Activated CD8-positive, alpha-beta T cell treated with anti-CD3 and anti-CD28 coated beads for 36 hours (primary cell): ENCODE data around the gene CAV3. TPM values are rescaled to one million over a fixed set of nuclear protein-coding genes. Genes with fewer than 3 reads are reported as not detected.

Source experiments
- ATAC-seq: fragments of 200-7000 bp; cut with Tn5 transposase; one replicate; pipeline ENCODE4 v1.10.0; 2021; ENCODE audit warnings: mild to moderate bottlenecking, moderate library complexity
- CTCF ChIA-PET: fragments of 350-600 bp; sonication (Branson Sonifier 250); formaldehyde crosslinking; loops from one replicate; lab custom pipeline; 2021; ENCODE audit warnings: antibody characterized with exemption; lab: Charles Lee
- POLR2A ChIA-PET: fragments of 350-600 bp; sonication (Branson Sonifier 250); formaldehyde crosslinking; loops from one replicate; lab custom pipeline; 2021; ENCODE audit warnings: antibody characterized with exemption; lab: Charles Lee
- DNase-seq: peaks from one replicate; pipeline ENCODE4 v3.0.0-alpha.2; 2020
- H3K27ac Mint-ChIP-seq: one replicate; pipeline ENCODE4 v1.8.0; 2021; ENCODE audit warnings: mild to moderate bottlenecking, mixed read lengths
- H3K27me3 Mint-ChIP-seq: one replicate; pipeline ENCODE4 v1.8.0; 2021; ENCODE audit warnings: mixed read lengths
- H3K36me3 Mint-ChIP-seq: one replicate; pipeline ENCODE4 v1.8.0; 2021; ENCODE audit warnings: low read depth, mixed read lengths
- H3K4me1 Mint-ChIP-seq: one replicate; pipeline ENCODE4 v1.8.0; 2021; ENCODE audit warnings: low read depth, mixed read lengths
- H3K4me3 Mint-ChIP-seq: one replicate; pipeline ENCODE4 v1.8.0; 2021; ENCODE audit warnings: mild to moderate bottlenecking, moderate library complexity, mixed read lengths
- H3K9me3 Mint-ChIP-seq: one replicate; pipeline ENCODE4 v1.8.0; 2021; ENCODE audit warnings: mixed read lengths
- intact Hi-C: fragments of 100-400 bp; cut with micrococcal nuclease; formaldehyde crosslinking; loops from one replicate; pipeline ENCODE4 v1.10.0; 2022
- total RNA-seq, 2 experiments: library from RNA; stranded (reverse); gene quantifications; one replicate each; pipeline ENCODE4 v1.2.3, GENCODE V29; 2021
- TF ChIP-seq, protein P1 (sequence below): fragments of 200-600 bp; IDR thresholded peaks from one replicate; pipeline ENCODE4 v1.8.0; 2022; ENCODE audit warnings: antibody characterized with exemption, mild to moderate bottlenecking

Gene CAV3
- total RNA-seq, 2 experiments from 2014 or later: not detected

DNA sequence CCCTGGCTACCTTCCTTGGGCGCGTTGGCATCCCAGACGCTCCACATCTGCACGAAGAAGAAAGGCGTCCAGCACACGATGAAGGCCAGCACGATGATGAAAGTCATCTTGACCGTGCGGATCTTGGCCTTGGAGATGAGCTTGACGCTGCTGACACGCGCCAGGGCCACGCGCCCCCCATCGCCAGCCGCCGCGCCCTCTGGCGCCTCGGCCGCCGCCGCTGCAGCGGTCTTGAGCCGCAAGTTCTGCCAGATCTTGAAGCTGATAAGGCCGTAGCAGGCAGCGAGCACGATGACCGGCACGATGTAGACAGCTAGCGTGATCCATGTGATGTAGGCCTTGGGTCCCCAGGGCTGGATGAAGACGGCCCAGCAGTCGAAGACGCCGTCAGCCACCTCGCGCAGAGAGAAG is 33.7 kb downstream of the CAV3 start:
- Mint-ChIP-seq H3K4me3 (no peak overlapping the region), H3K36me3 (no peaks in the 10 kb centered on the region), H3K4me1 (peaks cover 15% of the 10 kb centered on the region), H3K27me3 (peaks cover 47% of the 10 kb centered on the region), H3K9me3 (no peaks in the 10 kb centered on the region), H3K27ac (no peak overlapping the region)
- intact Hi-C loops: no loop called here
- no peak for DNase-seq
- ChIA-PET CTCF (no interaction called here), POLR2A (interaction anchor here (0.7 kb wide), 1 partner anchor 41 kb away, joined by 3 read pairs; no protein-coding TSS in a partner anchor)
- TF ChIP-seq, protein P1, sequence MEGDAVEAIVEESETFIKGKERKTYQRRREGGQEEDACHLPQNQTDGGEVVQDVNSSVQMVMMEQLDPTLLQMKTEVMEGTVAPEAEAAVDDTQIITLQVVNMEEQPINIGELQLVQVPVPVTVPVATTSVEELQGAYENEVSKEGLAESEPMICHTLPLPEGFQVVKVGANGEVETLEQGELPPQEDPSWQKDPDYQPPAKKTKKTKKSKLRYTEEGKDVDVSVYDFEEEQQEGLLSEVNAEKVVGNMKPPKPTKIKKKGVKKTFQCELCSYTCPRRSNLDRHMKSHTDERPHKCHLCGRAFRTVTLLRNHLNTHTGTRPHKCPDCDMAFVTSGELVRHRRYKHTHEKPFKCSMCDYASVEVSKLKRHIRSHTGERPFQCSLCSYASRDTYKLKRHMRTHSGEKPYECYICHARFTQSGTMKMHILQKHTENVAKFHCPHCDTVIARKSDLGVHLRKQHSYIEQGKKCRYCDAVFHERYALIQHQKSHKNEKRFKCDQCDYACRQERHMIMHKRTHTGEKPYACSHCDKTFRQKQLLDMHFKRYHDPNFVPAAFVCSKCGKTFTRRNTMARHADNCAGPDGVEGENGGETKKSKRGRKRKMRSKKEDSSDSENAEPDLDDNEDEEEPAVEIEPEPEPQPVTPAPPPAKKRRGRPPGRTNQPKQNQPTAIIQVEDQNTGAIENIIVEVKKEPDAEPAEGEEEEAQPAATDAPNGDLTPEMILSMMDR: no peak
- no peak for ATAC-seq

DNA sequence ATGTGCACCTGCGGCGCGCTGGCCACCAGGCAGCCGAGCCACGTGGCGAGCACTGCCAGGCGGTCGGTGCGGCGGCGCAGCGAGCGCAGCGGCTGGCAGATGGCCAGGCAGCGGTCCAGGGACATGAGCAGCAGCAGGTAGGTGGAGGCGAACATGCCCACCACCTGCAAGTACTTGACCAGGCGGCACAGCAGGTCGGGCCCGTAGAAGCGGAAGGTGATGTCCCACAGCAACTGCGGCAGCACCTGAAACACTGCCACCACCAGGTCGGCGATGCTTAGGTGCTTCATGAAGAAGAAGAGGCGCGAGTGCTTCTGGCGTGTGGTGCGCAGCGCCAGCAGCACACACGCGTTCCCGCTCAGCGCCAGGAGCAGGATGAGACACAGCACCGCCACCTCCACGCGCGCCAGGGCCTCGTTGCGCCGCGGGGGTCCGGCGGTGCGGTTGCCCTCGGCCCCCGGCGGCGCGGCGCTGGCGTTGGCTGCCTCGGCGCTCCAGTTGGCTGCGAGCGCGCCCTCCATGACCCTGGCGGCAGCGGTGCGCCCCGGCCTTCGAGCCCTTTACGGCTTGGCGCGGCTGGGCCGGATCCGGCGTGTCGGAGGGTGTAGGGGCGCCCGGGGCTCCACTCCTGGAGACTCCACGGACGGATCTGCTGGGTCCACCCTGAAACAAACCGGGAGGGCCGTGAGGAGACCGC is 34.2 kb downstream of the CAV3 start:
- Mint-ChIP-seq H3K27ac (no peak overlapping the region), H3K36me3 (no peaks in the 10 kb centered on the region), H3K4me3 (no peak overlapping the region), H3K27me3 (peaks cover 48% of the 10 kb centered on the region), H3K4me1 (peaks cover 15% of the 10 kb centered on the region), H3K9me3 (no peaks in the 10 kb centered on the region)
- TF ChIP-seq, protein P1: peak; percentile 21
- ChIA-PET CTCF (interaction anchor here (1.8 kb wide), 1 partner anchor 12 kb away, joined by 9 read pairs; no protein-coding TSS in a partner anchor), POLR2A (interaction anchor here (0.7 kb wide), 1 partner anchor 41 kb away, joined by 3 read pairs; no protein-coding TSS in a partner anchor)
- DNase-seq: peak; percentile 46
- intact Hi-C loops: no loop called here
- peak; percentile 32 for ATAC-seq

DNA sequence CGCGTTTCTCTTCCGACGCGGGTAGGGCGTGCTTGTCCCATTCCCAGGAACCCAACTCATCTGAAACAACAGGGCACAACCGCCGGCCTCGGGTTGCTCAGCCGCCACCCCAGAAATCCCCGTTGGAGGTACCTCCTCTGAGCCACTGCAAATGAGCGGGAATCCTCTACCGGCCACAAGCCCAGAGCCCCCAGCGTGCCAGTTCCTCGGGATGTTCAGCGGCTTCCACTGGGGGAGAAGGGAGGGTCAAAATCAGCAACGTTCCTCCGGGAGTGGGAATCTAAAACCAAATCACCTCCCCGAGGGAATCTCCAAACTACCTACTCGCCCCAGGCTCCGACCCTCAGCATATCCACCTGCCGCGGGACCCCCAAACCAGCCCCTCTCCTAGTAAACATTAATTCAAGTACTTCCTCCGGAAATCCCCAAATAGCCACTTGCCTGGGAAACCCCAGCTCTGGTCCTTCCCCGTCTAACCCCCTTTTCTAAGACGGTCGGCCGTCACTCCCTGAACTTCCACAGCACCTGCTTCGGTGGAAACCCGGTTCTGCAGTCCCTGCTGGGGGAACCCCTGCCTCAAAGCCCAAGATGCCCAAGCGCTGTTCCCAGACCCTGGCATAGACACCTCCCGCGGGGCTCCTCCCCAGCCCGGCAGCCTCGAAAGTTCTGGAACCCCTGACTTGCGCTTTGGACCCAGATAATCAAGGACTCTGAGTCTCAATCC is 34.9 kb downstream of the CAV3 start:
- Mint-ChIP-seq H3K9me3 (no peaks in the 10 kb centered on the region), H3K27me3 (peaks cover 48% of the 10 kb centered on the region), H3K4me3 (peak overlapping the region; percentile 41), H3K27ac (no peak overlapping the region), H3K4me1 (peaks cover 15% of the 10 kb centered on the region), H3K36me3 (no peaks in the 10 kb centered on the region)
- POLR2A ChIA-PET: no interaction called here
- CTCF ChIA-PET: interaction anchor here (0.8 to 3.2 kb wide), 15 partner anchors 9 to 106 kb away, joined by 3 to 16 read pairs (median 3); no protein-coding TSS in a partner anchor
- TF ChIP-seq, protein P1: no peak
- ATAC-seq (no peak), DNase-seq (peak; percentile 13)
- intact Hi-C loops: no loop called here

DNA sequence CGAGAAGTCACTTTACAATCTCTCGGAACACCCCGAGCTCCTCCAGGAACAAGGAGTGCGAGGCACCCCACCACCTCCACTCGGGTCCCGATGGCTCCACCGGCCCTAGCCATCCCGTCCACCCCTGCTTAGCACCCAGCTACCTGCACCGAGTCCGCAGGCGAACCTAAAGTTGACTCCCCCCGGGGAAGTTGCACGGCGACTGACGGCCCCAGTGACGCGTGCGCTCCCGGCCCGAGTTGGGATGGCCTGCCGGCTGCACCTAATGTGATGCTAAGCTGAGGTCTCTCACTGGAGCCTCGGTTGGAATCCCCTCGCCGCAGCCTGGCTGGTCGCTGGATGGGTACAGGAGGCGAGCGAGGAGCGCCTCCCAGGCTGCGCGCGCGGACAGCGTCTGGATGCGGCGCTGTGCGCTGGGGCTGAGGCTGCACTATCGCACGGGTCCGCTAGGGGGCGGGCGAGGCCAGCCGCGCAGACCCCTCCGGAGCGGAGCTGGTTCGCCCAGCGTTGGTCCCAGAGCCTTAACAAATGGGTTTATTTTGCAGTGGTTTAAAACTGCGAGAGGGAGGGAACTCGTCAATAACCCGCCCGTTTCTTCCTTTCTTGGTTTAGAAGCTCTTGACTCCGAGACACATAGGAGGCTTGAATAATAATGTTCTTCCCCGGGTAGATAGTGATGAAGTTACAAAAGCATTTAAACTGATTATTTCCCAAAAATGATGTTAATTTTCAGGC is 35.7 kb downstream of the CAV3 start, which contains the start of gene OXTR:
OXTR (minus strand) TSS at position 526 of the 735 bp plus-strand sequence. CDS start 1,426 bp downstream, outside the sequence.
- H3K4me3 Mint-ChIP-seq: peak within 1 kb of the TSS; percentile 41
- no peak within 1 kb of the TSS for H3K27ac Mint-ChIP-seq

More for the DNA sequence above, 35.7 kb downstream of the CAV3 start, which contains the start of gene OXTR:
- ATAC-seq (peak; percentile 97), DNase-seq (peak; percentile 66)
- TF ChIP-seq, protein P1: peak; percentile 100
- Mint-ChIP-seq H3K36me3 (no peaks in the 10 kb centered on the region), H3K9me3 (no peaks in the 10 kb centered on the region), H3K27me3 (peaks cover 48% of the 10 kb centered on the region), H3K4me1 (peaks cover 15% of the 10 kb centered on the region)
- CTCF ChIA-PET: interaction anchor here (0.6 to 3.2 kb wide), 34 partner anchors 8 to 335 kb away, joined by 3 to 16 read pairs (median 3); no protein-coding TSS in a partner anchor
- POLR2A ChIA-PET: no interaction called here
- intact Hi-C loops: no loop called here
